ENCODE data around the gene RPL22L1.

- TF ChIP-seq CTCF (IDR thresholded peaks at IDR 0.05) (no peak), POLR2A (IDR thresholded peaks at IDR 0.05) (no peak)
Observed at GRCh38 chr3:170836491-170836890, 33.5 kb downstream of the RPL22L1 start.

Data from Peyer's patch (tissue), 4 donors.